Liver (tissue), 9 donors: ENCODE measurements around the gene VSIG10. TPM values are rescaled to one million over a fixed set of nuclear protein-coding genes. Genes with fewer than 3 reads are reported as not detected.
A peak's percentile ranks its signal among the peaks of the same experiment; 100 is the strongest.

ENCODE experiments used
- DNase-seq: peaks from one replicate; pipeline ENCODE4 v3.0.0-alpha.2; 2017; ENCODE audit warnings: low spot score
- H3K27ac ChIP-seq, 2 donors: one replicate each; pipeline ENCODE4 v1.7.0; 2013; ENCODE audit warnings: inconsistent platforms in 2 of 2, low read length in 2 of 2, control low read depth in 1 of 2, low read depth in 1 of 2, mild to moderate bottlenecking in 1 of 2
- H3K27me3 ChIP-seq, 4 donors: one replicate each; pipeline versions ENCODE4 v1.6.1 to v1.7.0; 2013; ENCODE audit warnings: low read length in 3 of 4, inconsistent platforms in 1 of 4, mild to moderate bottlenecking in 1 of 4, moderate library complexity in 1 of 4; ENCODE audit not compliant: control insufficient read depth in 4 of 4, insufficient read depth in 4 of 4
- H3K36me3 ChIP-seq, 4 donors: one replicate each; pipeline versions ENCODE4 v1.6.1 to v1.7.0; 2013; ENCODE audit warnings: low read length in 3 of 4, mild to moderate bottlenecking in 3 of 4, low read depth in 1 of 4, moderate library complexity in 1 of 4; ENCODE audit not compliant: control insufficient read depth in 4 of 4, insufficient read depth in 3 of 4
- H3K4me1 ChIP-seq, 4 donors: one replicate each; pipeline versions ENCODE4 v1.6.1 to v1.7.0; 2013; ENCODE audit warnings: low read length in 3 of 4, mild to moderate bottlenecking in 3 of 4, moderate library complexity in 1 of 4; ENCODE audit not compliant: control insufficient read depth in 4 of 4, insufficient read depth in 4 of 4
- H3K4me3 ChIP-seq, 3 donors: one replicate each; pipeline versions ENCODE4 v1.6.1 to v1.7.0; 2013; ENCODE audit warnings: low read length in 3 of 3, control low read depth in 1 of 3, low read depth in 1 of 3, mild to moderate bottlenecking in 1 of 3
- H3K9ac ChIP-seq, 2 donors: one replicate each; pipeline ENCODE4 v1.7.0; 2013; ENCODE audit warnings: low read length in 2 of 2, mild to moderate bottlenecking in 2 of 2, moderate library complexity in 2 of 2, control low read depth in 1 of 2, low read depth in 1 of 2
- H3K9me3 ChIP-seq, 4 donors: one replicate each; pipeline versions ENCODE4 v1.6.1 to v1.7.0; 2013; ENCODE audit warnings: low read length in 3 of 4; ENCODE audit not compliant: control insufficient read depth in 4 of 4
- ATF3 ChIP-seq: IDR thresholded peaks from 2 replicates; pipeline ENCODE4 v1.6.1; 2016; ENCODE audit warnings: antibody characterized with exemption
- CTCF ChIP-seq: fragments of 150-350 bp; IDR thresholded peaks from 2 replicates; pipeline ENCODE4 v1.5.1; 2017; ENCODE audit warnings: improper control_type of control experiment, low read depth, low read length; ENCODE audit not compliant: missing input control
- EGR1 ChIP-seq, 2 donors: IDR thresholded peaks; 2 replicates each; pipeline ENCODE4 v1.6.1; 2016 to 2018; ENCODE audit warnings: antibody characterized with exemption in 2 of 2, low read depth in 2 of 2
- FOXA1 ChIP-seq: IDR thresholded peaks from 2 replicates; pipeline ENCODE4 v1.6.1; 2016; ENCODE audit warnings: antibody characterized with exemption
- FOXA2 ChIP-seq: IDR thresholded peaks from 2 replicates; pipeline ENCODE4 v1.6.1; 2016; ENCODE audit warnings: antibody characterized with exemption
- GABPA ChIP-seq, 2 donors: IDR thresholded peaks in 1 of 2; conservative IDR thresholded peaks in 1 of 2; 2 replicates each; pipeline ENCODE4 v1.6.1; 2016; ENCODE audit warnings: antibody characterized with exemption in 2 of 2, mild to moderate bottlenecking in 1 of 2, moderate library complexity in 1 of 2
- HNF4A ChIP-seq, 2 donors: conservative IDR thresholded peaks; 2 replicates each; pipeline ENCODE4 v1.6.1; 2016; ENCODE audit warnings: antibody characterized with exemption in 2 of 2, mild to moderate bottlenecking in 2 of 2
- HNF4G ChIP-seq: IDR thresholded peaks from 2 replicates; pipeline ENCODE4 v1.6.1; 2016; ENCODE audit warnings: antibody characterized with exemption
- JUND ChIP-seq, 2 donors: IDR thresholded peaks; 2 replicates each; pipeline ENCODE4 v1.6.1; 2016; ENCODE audit warnings: antibody characterized with exemption in 2 of 2
- MAX ChIP-seq: IDR thresholded peaks from 2 replicates; pipeline ENCODE4 v1.6.1; 2016; ENCODE audit warnings: antibody characterized with exemption
- NR2F2 ChIP-seq: IDR thresholded peaks from 2 replicates; pipeline ENCODE4 v1.6.1; 2016; ENCODE audit warnings: antibody characterized with exemption
- RAD21 ChIP-seq, 2 donors: IDR thresholded peaks; 2 replicates each; pipeline ENCODE4 v1.6.1; 2016; ENCODE audit warnings: antibody characterized with exemption in 2 of 2, mild to moderate bottlenecking in 2 of 2
- REST ChIP-seq: IDR thresholded peaks from 2 replicates; pipeline ENCODE4 v1.6.1; 2016; ENCODE audit warnings: antibody characterized with exemption, mild to moderate bottlenecking
- RXRA ChIP-seq, 2 donors: IDR thresholded peaks; 2 replicates each; pipeline ENCODE4 v1.6.1; 2017 to 2018; ENCODE audit warnings: antibody characterized with exemption in 2 of 2, mild to moderate bottlenecking in 1 of 2
- SP1 ChIP-seq: IDR thresholded peaks from 2 replicates; pipeline ENCODE4 v1.6.1; 2018; ENCODE audit warnings: antibody characterized with exemption, mild to moderate bottlenecking
- TAF1 ChIP-seq: conservative IDR thresholded peaks from 2 replicates; pipeline ENCODE4 v1.6.1; 2016; ENCODE audit warnings: antibody characterized with exemption, mild to moderate bottlenecking
- YY1 ChIP-seq: IDR thresholded peaks from 2 replicates; pipeline ENCODE4 v1.6.1; 2016; ENCODE audit warnings: antibody characterized with exemption, mild to moderate bottlenecking
- ZBTB33 ChIP-seq: IDR thresholded peaks from 2 replicates; pipeline ENCODE4 v1.6.1; 2016; ENCODE audit warnings: antibody characterized with exemption
- WGBS: extraction: QIAGEN DNeasy Blood & Tissue Kit; methylation state at CpG from one replicate; pipeline ENCODE4 v1.1.7; 2013; 5-methylcytosine and 5-hydroxymethylcytosine counted together
- polyA plus RNA-seq, 2 donors: library from polyadenylated mRNA; stranded (reverse) in 1 of 2; unstranded in 1 of 2; fragments of 200-250 nt in 1 of 2; fragments of >200 nt in 1 of 2; fragmentation: Nextera tagmentation in 1 of 2; extraction: Ambion mirVana in 1 of 2; gene quantifications; one replicate each; pipeline versions ENCODE4 v1.2.1 to v1.2.3, GENCODE V29; 2013 to 2015
- total RNA-seq, 2 donors: library from RNA; depleted of rRNA; stranded (reverse); fragments of >200 nt; gene quantifications; one replicate each; pipeline ENCODE4 v1.2.3, GENCODE V29; 2014
- donor health status: healthy.
- donor health status: healthy.
- donor health status: healthy.
- donor health status: healthy.
- donor health status: healthy.

The VSIG10 gene
- total and polyA plus RNA-seq, 4 donors, result 9.8 to 16.4 (median 11.7) TPM

GRCh38 chr12:118125743-118126118 lies 21.9 kb upstream of the VSIG10 start:
- Histone ChIP-seq H3K4me3 (no peak overlapping the region), H3K9ac (no peak overlapping the region), H3K36me3 (no peaks in the 10 kb centered on the region), H3K9me3 (no peaks in the 10 kb centered on the region), H3K27me3 (no peaks in the 10 kb centered on the region), H3K4me1 (peaks cover 16 to 35% (median 27%) of the 10 kb centered on the region in 4 donors), H3K27ac (peak overlapping the region; percentile 73 to 80)
- TF ChIP-seq REST (no peak), MAX (no peak), GABPA (IDR thresholded peaks at IDR 0.05 in 1 of 2, conservative IDR thresholded peaks at IDR 0.05 in 1 of 2) (no peak), HNF4A (conservative IDR thresholded peaks at IDR 0.05) (no peak), JUND (IDR thresholded peaks at IDR 0.05) (no peak), FOXA2 (no peak)
- no peak for DNase-seq
- WGBS, result 92% methylated on average over 4 of the region's 4 CpGs

GRCh38 chr12:118124333-118124874 lies 20.6 kb upstream of the VSIG10 start:
- peak in 1 of 2 donors; percentile 24 for TF ChIP-seq EGR1 (IDR thresholded peaks at IDR 0.05; ENCODE audit: low read depth in 2 of 2)
- peak; percentile 85 to 93 for TF ChIP-seq RXRA (IDR thresholded peaks at IDR 0.05)
- TF ChIP-seq FOXA1, result peak; percentile 92
- peak; percentile 94 to 95 for TF ChIP-seq HNF4A (conservative IDR thresholded peaks at IDR 0.05)
- peak in 1 of 2 donors; percentile 70 for TF ChIP-seq JUND (IDR thresholded peaks at IDR 0.05)
- TF ChIP-seq YY1, result peak; percentile 72
- TF ChIP-seq NR2F2, result peak; percentile 87
- peak; percentile 61 for TF ChIP-seq REST
- TF ChIP-seq CTCF, result no peak
- TF ChIP-seq FOXA2, result peak; percentile 95
- TF ChIP-seq GABPA (IDR thresholded peaks at IDR 0.05 in 1 of 2, conservative IDR thresholded peaks at IDR 0.05 in 1 of 2), result no peak
- TF ChIP-seq SP1, result peak; percentile 90
- no peak for TF ChIP-seq HNF4G
- no peak for TF ChIP-seq TAF1
- TF ChIP-seq RAD21 (IDR thresholded peaks at IDR 0.05), result peak; percentile 37 to 43
- TF ChIP-seq ZBTB33, result peak; percentile 86
- no peak for TF ChIP-seq ATF3
- TF ChIP-seq MAX, result peak; percentile 97
- no peak overlapping the region for H3K4me3 ChIP-seq
- H3K27me3 ChIP-seq, result no peaks in the 10 kb centered on the region
- H3K4me1 ChIP-seq, result peaks cover 16 to 39% (median 29%) of the 10 kb centered on the region in 4 donors
- H3K27ac ChIP-seq, result peak overlapping the region; percentile 83 to 85
- H3K9me3 ChIP-seq, result no peaks in the 10 kb centered on the region
- no peak for DNase-seq
- 45% methylated on average over 5 of the region's 5 CpGs for WGBS
- peak overlapping the region in 1 of 2 donors; percentile 34 for H3K9ac ChIP-seq
- no peaks in the 10 kb centered on the region for H3K36me3 ChIP-seq
